Stimulated activated CD4-positive, alpha-beta T cell treated with anti-CD3 and anti-CD28 coated beads, TNF-alpha, amount 100 ng/mL, for 48 hours (primary cell): Measurements from ENCODE around the gene ZNF148.

Experiments used
- DNase-seq, 3 donors: peaks; one replicate each; pipeline ENCODE4 v3.0.0-alpha.2; 2020; ENCODE audit warnings: low read depth in 3 of 3

ZNF148 gene

GRCh38 chr3:125220727-125221429, 154.2 kb downstream of the ZNF148 start:
- no peak for DNase-seq

GRCh38 chr3:125220183-125220582, 154.9 kb downstream of the ZNF148 start:
- no peak for DNase-seq

GRCh38 chr3:125219261-125219701, 155.8 kb downstream of the ZNF148 start:
- DNase-seq: no peak

DNA sequence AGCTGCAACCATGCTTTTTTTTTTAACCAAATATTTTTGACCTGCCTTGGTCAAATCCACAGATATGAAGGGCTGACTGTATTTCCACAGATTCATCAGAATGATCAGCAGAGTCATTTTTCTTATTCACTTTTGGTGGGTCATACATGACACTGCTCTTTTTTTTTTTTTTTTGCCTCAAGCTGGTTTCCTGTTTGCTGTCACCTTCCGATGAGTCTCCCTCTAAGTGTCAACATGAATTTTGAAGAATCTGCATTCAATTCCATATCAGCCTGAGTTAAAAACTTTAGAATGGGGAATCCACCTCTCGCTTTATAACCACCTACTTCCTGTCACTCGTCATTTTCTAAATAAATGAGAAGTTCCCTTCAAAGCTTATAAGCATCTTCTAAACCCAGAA, 160.4 kb downstream of the ZNF148 start:
- no peak for DNase-seq

- no peak for DNase-seq
Measured at GRCh38 chr3:125213946-125214542, 161.1 kb downstream of the ZNF148 start.

DNA sequence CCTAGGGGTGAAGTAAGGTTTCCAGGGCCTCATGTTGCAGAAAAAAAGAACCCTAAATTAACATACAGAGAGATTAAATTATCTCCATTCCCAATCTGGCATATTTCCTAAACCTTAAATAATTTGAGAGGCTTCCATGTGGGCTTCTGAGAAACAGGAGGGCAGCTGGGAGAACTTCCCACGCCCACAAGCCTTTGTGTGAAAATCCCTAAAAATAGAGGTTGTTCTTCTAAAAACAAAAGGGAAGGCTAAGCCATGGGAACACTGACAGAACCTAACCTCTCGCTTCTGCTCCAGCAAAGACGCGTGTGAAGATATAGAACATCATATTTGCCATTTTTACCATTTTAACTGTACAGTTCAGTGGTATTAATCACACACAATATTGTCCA, 161.8 kb downstream of the ZNF148 start:
- DNase-seq: no peak

GRCh38 chr3:125212509-125213363, 162.4 kb downstream of the ZNF148 start, which contains the start of gene SLC12A8:
Gene SLC12A8 (minus strand): TSS chr3:125212748. CDS start chr3:125211349, 1,399 bp downstream.
- DNase-seq: no peak

DNA sequence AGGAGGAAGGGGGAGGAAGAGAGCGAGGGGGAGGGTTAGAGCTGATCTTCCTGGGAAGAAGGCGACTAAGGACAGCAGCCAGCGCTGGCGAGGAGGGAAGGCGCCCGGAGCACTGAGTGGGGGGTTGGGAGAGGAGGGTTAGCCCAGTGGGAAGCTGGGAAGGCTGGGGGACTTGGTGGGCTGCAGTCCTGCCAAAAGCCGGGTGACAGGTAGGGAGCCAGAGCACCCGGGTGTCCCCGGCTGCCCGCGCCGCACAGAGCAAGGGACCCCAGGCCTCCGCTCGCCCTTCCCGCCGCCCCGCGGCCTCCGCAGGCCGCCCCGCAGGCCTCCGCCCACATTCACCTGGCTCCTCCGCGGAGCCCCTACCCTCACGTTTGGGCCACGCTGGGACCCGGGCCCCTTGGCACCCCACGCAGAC, 163.0 kb downstream of the ZNF148 start:
- DNase-seq: no peak

GRCh38 chr3:125211523-125212090, 163.5 kb downstream of the ZNF148 start:
- DNase-seq: no peak

- DNase-seq: no peak
Measured at GRCh38 chr3:125207949-125208568, 167.1 kb downstream of the ZNF148 start.

DNA sequence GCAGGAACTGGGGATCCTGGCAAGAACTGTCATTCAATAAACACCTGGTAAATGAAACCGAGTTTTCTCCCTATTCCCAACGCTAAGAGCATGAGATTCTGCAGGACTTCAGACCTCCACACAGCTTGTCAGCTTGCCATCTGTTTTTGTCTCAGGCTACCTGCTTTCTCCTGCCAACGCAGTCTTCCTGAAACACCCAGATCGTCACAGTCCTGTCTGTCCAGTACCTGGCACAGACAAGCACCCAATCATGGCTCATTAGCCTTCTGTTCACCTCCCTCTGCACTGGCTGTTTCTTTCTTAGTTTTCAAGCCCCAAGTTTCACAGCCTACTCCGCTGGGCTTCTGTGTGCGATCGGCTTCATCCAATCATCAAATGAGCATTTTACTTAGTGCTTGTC, 167.6 kb downstream of the ZNF148 start:
- DNase-seq: no peak

DNA sequence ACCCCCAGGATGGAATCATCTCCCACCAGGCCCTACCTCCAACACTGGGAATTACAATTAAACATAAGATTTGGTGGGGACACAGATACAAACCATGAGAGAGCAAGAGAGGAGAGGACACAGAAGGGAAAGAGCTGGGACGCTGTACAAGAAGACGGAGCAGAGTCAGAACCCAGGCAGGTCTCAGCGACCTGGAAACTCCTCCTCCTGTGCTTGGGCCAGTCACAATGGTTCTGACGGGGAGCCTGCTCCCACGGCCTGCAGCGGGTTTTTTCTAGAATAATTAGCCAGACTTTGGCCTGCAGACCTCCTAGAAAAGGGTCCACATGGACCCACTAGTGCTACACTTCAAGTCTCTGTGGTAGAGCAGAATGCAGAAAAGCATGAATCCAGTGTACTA, 168.2 kb downstream of the ZNF148 start:
- DNase-seq: no peak

GRCh38 chr3:125203731-125204130, 171.4 kb downstream of the ZNF148 start:
- DNase-seq: no peak

- no peak for DNase-seq
Measured at GRCh38 chr3:125202197-125202596, 172.9 kb downstream of the ZNF148 start.

DNA sequence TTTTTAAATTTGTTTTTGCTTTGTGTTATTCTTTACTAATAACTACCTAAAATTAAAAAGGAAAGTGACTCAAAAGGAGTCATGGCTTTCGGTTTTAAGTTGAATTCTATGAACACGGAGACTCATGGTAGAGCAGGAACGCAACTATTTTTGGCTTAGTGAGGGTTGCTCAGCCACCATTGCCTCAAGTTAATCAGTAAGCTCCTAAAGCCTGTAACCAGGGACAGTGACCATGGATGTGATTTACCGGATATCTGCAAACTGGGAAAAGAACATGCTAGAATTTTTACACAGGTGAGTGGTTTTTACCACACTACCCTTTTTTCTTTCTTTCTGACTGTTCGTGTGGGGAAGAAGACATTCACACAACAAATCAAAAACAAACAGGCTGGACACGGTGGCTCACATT, 174.4 kb downstream of the ZNF148 start:
- DNase-seq: no peak

- DNase-seq: no peak
Measured at GRCh38 chr3:125194849-125195601, 180.1 kb downstream of the ZNF148 start.

DNA sequence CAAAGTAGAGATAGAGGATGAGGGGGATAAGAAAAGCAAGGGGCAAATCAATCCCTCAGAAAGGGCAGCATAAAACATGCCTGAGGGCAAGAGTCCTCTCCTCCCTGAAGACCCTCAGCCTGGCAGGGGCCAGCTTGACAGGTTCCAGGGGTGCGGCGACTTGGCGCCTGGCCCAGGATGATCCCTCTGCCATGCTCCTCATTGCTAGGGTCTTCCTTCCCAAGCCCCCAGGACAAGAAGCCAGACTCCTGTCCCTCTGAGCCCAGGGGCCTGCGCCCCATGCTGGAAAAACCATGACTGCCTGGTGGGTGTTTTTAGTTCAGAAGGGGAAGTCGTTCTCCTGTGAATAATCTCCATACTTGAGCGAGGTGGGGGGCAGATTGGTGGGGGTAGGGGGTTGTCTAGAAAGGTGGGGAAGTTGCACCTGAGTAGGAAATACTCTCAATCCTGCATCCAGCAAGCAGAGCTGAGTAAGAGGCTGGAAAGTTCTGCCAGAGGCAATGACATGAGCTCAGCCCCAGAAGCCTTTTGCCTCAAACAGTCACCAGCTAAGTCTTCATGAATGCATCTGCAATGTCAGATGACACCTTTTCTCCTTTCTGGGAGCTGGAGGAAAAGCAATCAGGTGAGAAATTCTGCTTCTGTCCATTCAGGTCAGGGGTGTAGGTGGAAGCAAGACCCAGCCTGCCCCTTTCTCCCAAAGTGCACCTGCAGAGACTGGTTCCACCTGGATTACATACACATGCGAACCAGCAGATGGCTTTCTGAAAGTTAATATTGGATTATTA, 180.9 kb downstream of the ZNF148 start:
- DNase-seq: no peak

GRCh38 chr3:125192190-125193035, 182.7 kb downstream of the ZNF148 start:
- no peak for DNase-seq

- no peak for DNase-seq
Measured at GRCh38 chr3:125191730-125192129, 183.4 kb downstream of the ZNF148 start.
